Stimulated activated CD4-positive, alpha-beta T cell treated with anti-CD3 and anti-CD28 coated beads, Interleukin-4, amount 100 ng/mL, for 4 hours (primary cell): ENCODE measurements around the gene NHSL2.

Experiments used
- DNase-seq, 2 experiments: peaks; one replicate each; pipeline ENCODE4 v3.0.0-alpha.2; 2020

The NHSL2 gene

GRCh38 chrX:72021975-72022374, 111.3 kb downstream of the NHSL2 start:
- DNase-seq: peak in 1 of 2 experiments; percentile 9

DNA sequence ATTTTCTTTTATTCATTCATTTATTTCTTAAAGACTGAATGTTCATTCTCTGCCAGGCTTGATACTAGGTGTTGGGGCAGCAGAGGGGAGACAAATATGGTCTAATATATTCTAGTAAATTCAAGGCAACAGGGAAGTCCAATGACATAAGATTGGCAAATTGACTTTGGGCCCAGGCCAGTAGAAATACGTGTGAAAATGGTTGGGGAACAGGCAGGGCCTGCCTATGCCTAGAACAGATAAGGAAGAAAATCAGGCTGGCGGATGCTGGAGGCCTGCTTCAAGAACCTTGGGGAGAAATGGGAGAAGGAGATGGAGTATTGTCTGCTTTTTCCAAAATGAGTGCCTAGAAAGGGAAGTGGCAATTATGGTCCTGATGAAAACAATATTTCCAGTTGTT, 112.4 kb downstream of the NHSL2 start:
- no peak for DNase-seq

- no peak for DNase-seq
These were observed 114.7 kb downstream of the NHSL2 start for GRCh38 chrX:72025236-72025770.

GRCh38 chrX:72026341-72027023, 115.8 kb downstream of the NHSL2 start:
- DNase-seq: no peak

DNA sequence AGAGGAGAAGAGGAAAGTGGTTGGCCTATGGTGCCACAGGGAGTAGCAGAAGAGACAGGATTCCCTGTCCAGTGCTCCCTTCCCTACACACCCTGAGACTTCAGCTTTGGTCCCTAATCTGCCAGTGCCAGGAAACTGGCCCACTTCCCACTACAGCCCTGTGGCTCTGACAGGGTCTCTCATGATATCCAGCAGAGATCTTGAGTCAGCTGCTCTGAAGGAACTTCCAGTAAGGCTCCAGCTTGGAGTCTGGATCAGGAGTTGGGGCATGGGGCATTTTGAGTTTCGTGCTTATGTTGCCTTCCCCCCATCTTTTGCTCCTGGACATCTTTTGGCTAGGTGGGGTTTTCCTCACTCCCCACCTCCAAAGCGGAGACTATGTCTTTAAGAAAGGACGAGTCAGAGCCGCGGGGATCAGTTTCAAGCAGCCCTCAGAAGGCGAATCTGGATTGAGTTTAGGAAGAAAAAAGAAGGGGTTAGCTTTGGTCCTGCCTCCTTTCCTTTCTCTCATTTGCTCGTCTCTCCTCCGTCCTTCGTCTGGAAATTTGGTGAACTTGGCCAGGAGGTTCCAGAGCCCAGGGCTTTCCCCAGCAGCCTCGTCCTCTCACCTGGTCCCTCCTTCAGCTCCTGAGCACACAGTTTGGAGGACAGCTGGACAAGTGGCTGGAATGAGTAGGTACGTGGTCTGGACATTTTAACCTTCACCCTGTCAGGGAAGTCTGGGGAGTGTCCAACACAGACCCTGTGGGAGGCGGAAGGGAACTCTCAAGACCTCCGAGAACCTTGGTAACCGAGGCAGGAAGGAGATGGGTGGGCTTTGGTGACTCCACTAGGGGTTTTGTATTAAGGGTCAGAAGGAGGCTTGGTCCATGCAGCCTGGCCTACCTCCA, 116.6 kb downstream of the NHSL2 start:
- no peak for DNase-seq

DNA sequence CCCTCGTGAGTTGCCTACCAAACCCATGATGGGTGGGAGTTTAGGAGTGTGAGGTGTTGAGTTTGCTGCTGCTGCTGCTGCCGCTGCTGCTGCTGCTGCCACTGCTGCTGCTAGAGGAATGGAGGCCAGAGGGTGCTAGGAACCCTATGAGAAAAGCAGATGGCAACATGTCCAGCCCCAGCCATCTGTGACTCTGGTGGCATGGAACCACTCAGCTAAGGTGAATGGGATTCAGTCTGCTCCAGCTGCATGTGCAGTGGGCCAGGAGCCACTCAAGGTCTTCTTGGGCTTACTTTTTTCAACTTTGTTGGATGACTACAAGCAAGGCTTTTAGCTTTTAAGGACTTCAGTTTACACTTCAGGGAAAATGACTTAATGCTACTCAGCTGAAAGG, 117.3 kb downstream of the NHSL2 start:
- no peak for DNase-seq

DNA sequence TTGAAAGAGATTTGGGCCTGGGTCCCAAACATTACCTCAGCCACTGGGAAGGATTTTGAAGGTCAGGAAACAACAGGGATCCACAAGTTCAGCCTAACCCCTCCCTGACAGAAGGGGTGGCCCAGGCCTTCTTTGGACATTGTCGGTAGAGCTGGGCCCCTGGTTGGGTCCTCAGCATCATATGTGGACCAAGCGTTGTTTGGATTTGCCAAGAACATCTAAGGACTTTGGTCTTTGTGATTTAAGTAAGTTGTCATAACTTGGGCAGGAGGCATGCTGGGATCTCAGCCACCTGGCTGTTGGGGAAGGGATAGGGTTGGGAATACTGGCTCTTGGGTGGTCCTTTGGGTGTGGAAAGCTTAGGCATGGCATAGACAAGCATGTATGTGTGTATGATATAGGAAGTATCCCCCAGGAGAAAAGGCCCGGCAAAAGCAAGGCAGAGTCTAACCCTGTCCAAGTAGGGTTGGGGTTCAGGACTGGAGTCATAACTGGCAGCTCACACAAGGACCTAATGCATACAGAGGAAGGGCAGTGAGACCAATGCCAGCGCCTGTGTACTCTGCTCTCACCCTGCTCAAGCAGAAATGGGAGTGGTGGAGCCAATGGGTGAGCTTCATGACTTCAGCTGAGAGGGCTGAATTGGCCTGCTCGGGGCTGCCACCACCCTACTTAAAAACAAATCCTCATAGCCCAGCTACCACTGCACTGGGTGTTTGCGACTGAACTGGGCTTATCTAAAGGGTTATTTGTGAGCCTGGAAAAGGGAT, 118.2 kb downstream of the NHSL2 start:
- DNase-seq: no peak

- no peak for DNase-seq
These were observed 119.1 kb downstream of the NHSL2 start for GRCh38 chrX:72029483-72030411.

GRCh38 chrX:72030431-72030830, 119.8 kb downstream of the NHSL2 start:
- DNase-seq: no peak

DNA sequence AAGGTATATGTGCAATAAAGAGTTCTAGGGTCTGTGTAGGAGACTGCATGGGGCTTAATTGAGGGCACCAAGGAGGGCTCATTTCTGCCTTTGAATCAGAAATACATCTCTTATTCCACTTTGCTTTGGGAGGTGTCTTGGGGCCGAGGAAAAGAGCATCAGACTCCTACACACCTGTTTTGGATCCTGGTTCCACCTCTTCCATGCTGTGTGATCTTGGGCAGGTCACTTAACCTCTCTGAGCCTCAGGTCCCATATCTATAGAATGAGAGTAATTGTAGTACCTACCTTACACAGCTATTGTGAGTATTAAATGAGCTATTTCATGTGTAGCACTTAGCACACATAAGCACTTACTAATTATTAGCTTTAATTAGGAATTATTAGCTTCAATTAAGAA, 120.5 kb downstream of the NHSL2 start:
- DNase-seq: no peak

- no peak for DNase-seq
These were observed 121.0 kb downstream of the NHSL2 start for GRCh38 chrX:72031634-72032033.

DNA sequence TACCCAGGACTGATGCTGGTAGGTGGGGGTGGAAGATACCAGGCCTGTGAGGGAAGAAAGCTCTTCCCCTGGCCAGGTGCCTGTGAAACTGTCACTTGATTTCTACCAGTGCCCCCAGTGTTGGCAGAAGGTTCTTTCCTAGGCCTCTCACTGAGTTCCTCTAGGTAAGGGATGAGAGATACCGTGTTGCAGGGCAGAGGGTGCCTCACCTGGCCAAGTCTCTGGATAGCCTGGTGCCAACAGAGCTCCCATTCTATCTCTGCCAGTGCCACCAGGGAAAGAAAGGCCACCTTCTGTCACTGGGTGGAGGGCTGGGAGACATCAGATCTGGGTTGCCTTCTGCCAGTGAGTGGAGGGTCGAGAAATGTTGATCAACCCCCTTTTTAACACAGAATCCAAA, 127.0 kb downstream of the NHSL2 start:
- no peak for DNase-seq

GRCh38 chrX:72038016-72038415, 127.4 kb downstream of the NHSL2 start:
- no peak for DNase-seq

- no peak for DNase-seq
These were observed 128.2 kb downstream of the NHSL2 start for GRCh38 chrX:72038868-72039267.

DNA sequence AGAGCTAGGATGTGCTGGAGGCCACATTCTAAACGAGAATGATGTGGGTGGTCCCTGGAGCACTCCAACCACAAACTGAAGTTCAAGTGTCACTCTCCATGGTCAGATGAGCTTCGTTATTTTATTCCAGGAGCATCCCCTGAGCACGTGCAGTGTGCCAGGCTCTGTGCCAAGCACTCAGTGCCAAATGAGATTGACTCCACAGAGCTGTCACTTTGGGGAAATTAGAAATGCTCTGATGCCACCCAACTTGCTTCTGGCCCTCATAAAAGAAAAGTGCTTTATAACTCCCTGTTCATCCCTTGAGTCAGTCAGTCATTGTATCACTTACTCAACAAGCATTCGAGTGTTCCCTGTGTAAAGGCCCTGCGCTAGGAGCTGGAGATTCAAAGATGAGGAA, 129.9 kb downstream of the NHSL2 start:
- DNase-seq: no peak

- no peak for DNase-seq
These were observed 130.5 kb downstream of the NHSL2 start for GRCh38 chrX:72041176-72041575.

DNA sequence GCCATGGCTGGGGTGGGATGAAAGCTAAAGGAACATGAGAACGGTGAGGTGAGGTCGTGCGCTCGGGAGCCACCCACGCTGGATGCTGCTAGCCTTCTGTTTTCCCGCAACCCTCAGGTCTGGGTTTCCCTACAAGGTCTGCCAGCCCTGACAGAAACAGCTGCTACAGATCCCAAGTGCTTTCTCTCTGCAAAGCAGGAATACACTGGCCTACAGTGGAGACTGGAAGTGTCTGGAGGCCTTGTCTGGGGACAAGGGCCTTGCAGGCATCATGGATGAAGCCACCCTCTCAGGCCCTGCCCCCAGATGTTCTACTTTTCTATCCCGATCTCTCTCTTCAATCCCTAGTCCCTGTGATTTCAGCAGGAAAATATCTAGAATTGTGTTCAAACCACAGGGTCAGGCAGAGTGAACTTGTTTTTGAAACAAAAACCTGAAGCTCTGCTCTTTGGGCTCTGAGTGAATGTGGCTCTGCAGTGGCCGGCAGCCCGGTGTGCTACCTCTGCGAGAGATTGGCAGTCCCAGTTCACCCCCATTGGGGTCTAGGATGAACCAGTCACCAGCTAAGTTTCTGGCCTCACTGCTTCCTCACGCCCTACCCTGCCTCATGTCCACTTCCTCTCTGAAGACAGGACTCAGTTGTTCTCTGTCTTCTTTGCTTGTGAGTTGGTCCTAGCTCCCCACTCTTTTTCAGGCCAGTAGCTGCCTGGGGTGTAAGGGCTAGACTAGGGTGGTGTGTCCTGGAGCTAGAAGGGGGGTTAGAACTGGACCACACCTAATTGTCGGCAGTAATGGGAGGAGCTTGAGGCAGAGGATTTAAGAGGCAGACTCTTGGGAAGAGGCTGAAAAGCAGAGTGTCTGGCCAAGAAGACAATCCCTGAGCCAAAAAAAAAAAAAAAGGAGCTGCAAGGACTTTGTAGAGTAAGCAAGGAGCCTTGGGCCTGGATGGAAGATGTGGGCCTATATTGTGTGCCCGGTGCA, 131.5 kb downstream of the NHSL2 start:
- no peak for DNase-seq

GRCh38 chrX:72042852-72043248, 132.2 kb downstream of the NHSL2 start:
- DNase-seq: no peak

GRCh38 chrX:72043636-72044035, 133.0 kb downstream of the NHSL2 start:
- no peak for DNase-seq

DNA sequence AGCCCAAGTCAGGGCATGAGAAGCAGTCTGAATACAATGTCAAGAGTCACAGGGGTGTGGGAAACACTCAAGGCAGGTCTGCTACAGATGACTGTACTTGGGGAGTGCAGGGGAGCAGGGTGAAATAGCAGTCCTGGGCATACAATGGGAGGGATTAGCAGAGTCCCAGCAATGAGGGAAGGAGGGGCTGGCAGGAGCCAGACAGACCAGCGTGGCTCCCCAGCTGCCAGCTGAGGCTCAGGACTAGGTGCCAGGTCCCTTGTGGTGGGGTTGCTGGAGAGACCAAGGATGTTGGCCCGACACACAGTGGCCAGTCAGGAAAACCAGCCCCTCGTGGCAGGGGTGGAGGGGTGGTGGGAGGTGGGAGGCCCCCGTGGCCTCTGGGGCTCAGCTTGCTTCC, 134.5 kb downstream of the NHSL2 start:
- DNase-seq: no peak
